GM20000 (cell line): ENCODE measurements around the gene LINC01488.

Experiments
- DNase-seq: peaks from one replicate; pipeline ENCODE4 v3.0.0; 2012; ENCODE audit warnings: low spot score
- TF ChIP-seq, protein P1 (sequence below): IDR thresholded peaks from 2 replicates; pipeline ENCODE4 v1.5.1; 2012; ENCODE audit warnings: mild to moderate bottlenecking, control low read depth; ENCODE audit errors: extremely low read depth, missing control alignments

The LINC01488 gene

DNA sequence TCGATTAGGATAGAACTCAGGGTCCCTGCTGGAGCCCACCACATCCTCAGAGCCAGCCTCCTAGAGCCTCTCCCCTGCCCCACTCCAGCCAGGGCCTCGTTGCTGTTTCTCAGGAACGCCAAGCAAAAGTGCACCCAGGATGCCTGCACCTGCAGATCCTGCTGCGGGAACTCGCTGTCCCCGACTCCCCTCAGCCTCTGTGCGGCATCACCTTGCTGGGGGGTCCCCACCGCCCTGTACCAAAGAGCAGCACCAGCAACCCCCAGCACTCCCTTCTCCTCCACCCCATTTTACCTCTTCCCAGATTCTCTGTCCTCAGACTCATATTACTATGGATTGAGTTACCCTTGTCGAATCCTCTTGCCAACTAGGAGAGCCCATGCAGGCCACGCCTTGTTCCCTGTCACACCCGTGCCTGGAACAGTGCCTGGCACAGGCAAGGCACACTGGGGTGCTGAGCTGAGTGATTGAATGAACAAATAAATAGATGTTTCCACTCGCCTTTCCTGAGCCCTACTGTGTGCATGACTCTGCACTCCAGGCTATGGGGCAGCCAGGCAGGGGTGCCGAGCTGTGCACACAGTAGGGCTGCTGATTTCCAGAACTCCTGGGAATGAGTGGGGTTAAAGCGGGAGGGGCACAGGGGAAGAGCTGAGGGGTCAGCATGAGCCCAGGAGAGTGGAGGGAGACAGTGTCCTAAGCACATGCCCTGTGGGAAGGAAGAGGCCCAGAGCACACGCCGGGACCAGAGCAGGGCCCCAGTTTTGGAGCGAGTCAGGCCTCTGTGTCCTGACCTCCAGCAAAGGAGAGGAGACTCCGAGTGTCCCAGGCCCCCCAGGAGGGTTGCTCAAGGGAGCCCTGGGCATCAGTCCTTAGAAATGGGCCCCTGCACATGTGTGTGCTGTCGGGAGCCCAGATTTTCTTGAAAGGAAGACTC is 44.3 kb downstream of the LINC01488 start:
- DNase-seq: no peak
- TF ChIP-seq, protein P1, sequence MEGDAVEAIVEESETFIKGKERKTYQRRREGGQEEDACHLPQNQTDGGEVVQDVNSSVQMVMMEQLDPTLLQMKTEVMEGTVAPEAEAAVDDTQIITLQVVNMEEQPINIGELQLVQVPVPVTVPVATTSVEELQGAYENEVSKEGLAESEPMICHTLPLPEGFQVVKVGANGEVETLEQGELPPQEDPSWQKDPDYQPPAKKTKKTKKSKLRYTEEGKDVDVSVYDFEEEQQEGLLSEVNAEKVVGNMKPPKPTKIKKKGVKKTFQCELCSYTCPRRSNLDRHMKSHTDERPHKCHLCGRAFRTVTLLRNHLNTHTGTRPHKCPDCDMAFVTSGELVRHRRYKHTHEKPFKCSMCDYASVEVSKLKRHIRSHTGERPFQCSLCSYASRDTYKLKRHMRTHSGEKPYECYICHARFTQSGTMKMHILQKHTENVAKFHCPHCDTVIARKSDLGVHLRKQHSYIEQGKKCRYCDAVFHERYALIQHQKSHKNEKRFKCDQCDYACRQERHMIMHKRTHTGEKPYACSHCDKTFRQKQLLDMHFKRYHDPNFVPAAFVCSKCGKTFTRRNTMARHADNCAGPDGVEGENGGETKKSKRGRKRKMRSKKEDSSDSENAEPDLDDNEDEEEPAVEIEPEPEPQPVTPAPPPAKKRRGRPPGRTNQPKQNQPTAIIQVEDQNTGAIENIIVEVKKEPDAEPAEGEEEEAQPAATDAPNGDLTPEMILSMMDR: no peak

DNA sequence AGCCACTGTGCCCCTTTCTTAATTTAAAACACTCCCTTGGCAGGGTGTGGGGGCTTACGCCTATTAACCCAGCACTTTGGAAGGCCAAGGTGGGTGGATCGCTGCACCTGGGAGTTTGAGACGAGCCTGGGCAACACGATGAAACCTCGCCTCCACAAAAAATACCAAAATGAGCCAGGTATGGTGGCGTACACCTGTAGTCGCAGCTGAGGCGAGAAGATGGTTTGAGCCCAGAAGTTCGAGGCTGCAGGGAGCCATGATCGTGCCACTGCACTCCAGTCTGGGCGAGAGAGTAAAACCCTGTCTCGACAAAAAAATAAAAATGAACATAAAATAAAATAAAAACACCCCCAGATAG is 45.0 kb downstream of the LINC01488 start:
- no peak for DNase-seq
- TF ChIP-seq, protein P1: no peak

DNA sequence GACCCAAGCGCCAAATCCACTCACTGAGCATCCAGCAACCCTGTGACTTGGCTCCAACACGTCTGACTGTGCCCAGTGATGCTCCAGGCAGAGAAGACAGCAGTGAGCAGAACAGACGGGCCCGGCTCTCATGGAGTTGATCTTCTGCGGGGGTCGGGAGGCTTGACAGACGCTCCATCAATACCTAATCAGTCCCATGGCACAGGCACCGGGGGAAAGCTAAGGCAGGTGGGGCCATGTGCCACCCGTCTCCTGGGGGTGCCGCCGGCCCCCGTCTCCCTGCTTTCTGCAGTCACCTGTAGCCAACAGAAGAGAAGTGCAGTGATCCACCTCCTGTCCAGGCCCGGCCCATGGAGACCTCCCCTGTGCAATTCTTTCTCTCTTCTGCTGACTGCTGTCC is 47.5 kb downstream of the LINC01488 start:
- DNase-seq: no peak
- TF ChIP-seq, protein P1: no peak

DNA sequence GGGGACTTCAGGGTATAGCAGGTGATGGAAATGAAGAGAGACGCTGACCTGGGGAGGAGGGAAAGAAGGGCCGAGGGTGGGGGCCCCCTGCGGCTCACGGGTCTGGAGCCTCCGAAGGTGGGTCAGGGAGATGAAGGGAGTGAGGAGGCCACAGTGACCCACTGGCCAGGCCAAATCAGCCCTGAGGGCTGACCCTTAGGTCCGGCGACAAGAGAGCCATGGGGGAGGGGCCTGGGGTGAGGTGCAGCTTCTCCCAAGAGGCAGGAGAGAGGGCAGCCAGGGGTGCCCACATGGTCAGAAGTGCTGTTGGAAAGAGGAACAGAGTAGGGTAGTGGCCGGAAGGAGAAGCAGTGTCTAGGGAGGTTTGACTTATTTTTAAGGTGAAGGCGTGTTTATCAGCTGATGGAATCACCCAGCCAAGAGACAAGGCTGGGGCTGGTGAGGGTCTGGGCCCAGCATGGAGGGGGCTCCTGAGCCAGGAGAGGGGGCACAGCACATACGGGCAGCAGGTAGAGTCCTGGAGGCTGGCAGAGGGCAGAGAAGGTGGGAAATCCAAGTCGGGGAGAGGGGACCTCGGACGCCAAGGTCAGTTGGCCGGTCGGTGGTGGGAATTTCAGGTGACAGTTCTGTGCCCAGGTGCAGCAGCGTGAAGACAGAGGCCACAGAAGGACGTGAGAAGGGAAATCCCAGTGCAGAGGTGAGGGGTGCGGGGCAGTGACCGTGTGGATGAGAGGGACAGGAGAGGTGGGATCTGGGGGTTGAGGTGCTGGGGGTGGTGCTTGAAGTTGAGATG is 49.0 kb downstream of the LINC01488 start:
- no peak for DNase-seq

DNA sequence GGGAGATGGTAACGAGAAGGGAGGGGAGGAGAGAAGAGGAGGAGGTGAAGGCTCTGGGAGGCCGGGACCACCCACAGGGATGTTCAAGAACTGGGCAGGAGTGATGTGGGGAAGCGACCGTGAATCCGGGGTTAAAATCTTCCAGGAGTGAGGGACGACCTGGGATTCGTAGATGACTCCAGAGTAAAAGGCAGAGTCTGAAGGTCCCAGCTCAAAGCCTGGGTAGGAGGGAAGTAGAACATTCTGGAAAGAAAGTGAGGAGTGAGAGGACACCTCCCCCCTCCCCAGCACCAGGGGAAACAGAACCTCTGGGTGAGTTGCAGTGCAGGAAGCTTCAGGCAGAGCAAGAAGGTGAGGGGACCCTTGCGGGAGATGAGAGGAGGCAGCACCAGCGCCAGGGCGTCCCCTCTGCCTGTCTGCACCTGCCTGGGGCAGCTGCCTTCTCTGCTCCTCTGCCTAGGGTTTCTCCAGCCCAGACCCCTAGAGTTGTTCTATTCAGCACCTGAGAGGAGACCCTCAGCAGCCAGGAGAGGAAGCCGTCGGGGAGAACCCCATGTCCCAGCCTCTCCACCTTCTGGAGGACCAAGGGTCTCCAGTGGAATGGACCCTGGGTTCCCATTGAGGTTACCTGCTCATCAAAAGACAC is 49.7 kb downstream of the LINC01488 start:
- TF ChIP-seq, protein P1: no peak

More for the DNA sequence above, 49.0 kb downstream of the LINC01488 start:
- TF ChIP-seq, protein P1: no peak

DNA sequence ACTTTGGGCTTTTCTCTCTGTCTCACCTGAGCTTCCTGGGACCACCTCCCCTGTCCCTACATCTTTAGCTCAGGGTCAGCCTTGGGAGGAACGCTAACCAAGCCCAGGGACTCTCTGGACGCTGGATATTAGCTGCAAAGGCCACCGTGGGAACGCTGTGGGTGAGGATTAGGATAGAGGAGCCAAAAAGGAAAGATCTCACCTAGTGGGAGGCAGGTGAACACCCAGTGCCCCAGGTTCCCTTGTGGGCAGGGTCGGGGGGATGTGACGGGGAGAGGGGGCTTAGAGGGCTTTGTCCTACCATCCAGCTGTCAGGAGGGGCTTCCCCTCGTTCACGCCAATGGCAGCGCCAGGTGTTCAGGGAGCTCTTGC is 50.2 kb downstream of the LINC01488 start:
- no peak for DNase-seq
- TF ChIP-seq, protein P1: no peak

More for the DNA sequence above, 49.7 kb downstream of the LINC01488 start:
- no peak for DNase-seq
